ENCODE data around the gene CBARP. TPM values are rescaled to one million over a fixed set of nuclear protein-coding genes. Genes with fewer than 3 reads are reported as not detected.

Gene CBARP
- total and polyA plus RNA-seq, 2 of the 13 experiments (the other 11 are each of a cell fraction or from before 2014, with no cell fraction given): 1.2 to 1.4 TPM

GRCh38 chr19:1247748-1248138 is 9.9 kb upstream of the CBARP start (continued):
- TF ChIP-seq AKAP8 (CRISPR knock-in tag; IDR thresholded peaks at IDR 0.05): 0 out of 2 replicates have a peak, but pooled peaks have one; percentile 2
- TF ChIP-seq NCOA2 (CRISPR knock-in tag; IDR thresholded peaks at IDR 0.05): 0 out of 2 replicates have a peak, but pooled peaks have one; percentile 3
- TF ChIP-seq XBP1 (CRISPR knock-in tag; IDR thresholded peaks at IDR 0.05): no peak
- no peak for TF ChIP-seq PAX8 (CRISPR knock-in tag; IDR thresholded peaks at IDR 0.05; ENCODE audit: borderline replicate concordance)
- TF ChIP-seq ZKSCAN8 (CRISPR knock-in tag; IDR thresholded peaks at IDR 0.05; ENCODE audit: borderline replicate concordance): no peak
- TF ChIP-seq EZH2 (conservative IDR thresholded peaks at IDR 0.05; ENCODE audit: low read depth, low read length): no peak
- no peak for TF ChIP-seq PAXIP1 (CRISPR knock-in tag; conservative IDR thresholded peaks at IDR 0.05)
- TF ChIP-seq HOXA9 (CRISPR knock-in tag; IDR thresholded peaks at IDR 0.05; ENCODE audit: borderline replicate concordance): no peak
- 0 out of 2 replicates have a peak, but pooled peaks have one; percentile 5 for TF ChIP-seq KDM5B (CRISPR knock-in tag; IDR thresholded peaks at IDR 0.05; ENCODE audit: borderline replicate concordance)
- peak; percentile 82 for TF ChIP-seq ZMYM3 (CRISPR knock-in tag; IDR thresholded peaks at IDR 0.05)
- TF ChIP-seq FOXO4 (CRISPR knock-in tag; conservative IDR thresholded peaks at IDR 0.05): 0 out of 2 replicates have a peak, but pooled peaks have one; percentile 43
- no peak for TF ChIP-seq ZNF777 (CRISPR knock-in tag; IDR thresholded peaks at IDR 0.05)
- no peak for TF ChIP-seq ZNF564 (CRISPR knock-in tag; IDR thresholded peaks at IDR 0.05)
- no peak for TF ChIP-seq MTF1 (CRISPR knock-in tag; IDR thresholded peaks at IDR 0.05)
- no peak for TF ChIP-seq ZNF549 (CRISPR knock-in tag; IDR thresholded peaks at IDR 0.05)
- TF ChIP-seq ZNF460 (CRISPR knock-in tag; IDR thresholded peaks at IDR 0.05; ENCODE audit: borderline replicate concordance): 0 out of 2 replicates have a peak, but pooled peaks have one; percentile 12
- no peak for TF ChIP-seq HMGA1 (CRISPR knock-in tag; conservative IDR thresholded peaks at IDR 0.05)
- no peak for TF ChIP-seq ZBTB37 (CRISPR knock-in tag; IDR thresholded peaks at IDR 0.05)
- TF ChIP-seq NFKBIZ (CRISPR knock-in tag; IDR thresholded peaks at IDR 0.05): no peak
- no peak for TF ChIP-seq BRCA1 (CRISPR knock-in tag; IDR thresholded peaks at IDR 0.05)
- TF ChIP-seq ZNF33A (CRISPR knock-in tag; IDR thresholded peaks at IDR 0.05; ENCODE audit: borderline replicate concordance): no peak
- TF ChIP-seq ERF (CRISPR knock-in tag; IDR thresholded peaks at IDR 0.05): 0 out of 2 replicates have a peak, but pooled peaks have one; percentile 12
- peak; percentile 57; the same call in 1 of the 2 replicates for TF ChIP-seq HNRNPL (IDR thresholded peaks at IDR 0.05; ENCODE audit: low read depth, low read length)
- TF ChIP-seq TEAD3 (CRISPR knock-in tag; optimal IDR thresholded peaks at IDR 0.05; ENCODE audit: borderline replicate concordance): peak; percentile 7
- TF ChIP-seq CHD2 (IDR thresholded peaks at IDR 0.05; ENCODE audit: low read depth, low read length): peak; percentile 9; the same call in 1 of the 2 replicates
- no peak for TF ChIP-seq TBL1XR1 (IDR thresholded peaks at IDR 0.05; ENCODE audit: borderline replicate concordance, low read length, partially characterized antibody)
